ENCODE results near the gene FIZ1.

FIZ1 gene

DNA sequence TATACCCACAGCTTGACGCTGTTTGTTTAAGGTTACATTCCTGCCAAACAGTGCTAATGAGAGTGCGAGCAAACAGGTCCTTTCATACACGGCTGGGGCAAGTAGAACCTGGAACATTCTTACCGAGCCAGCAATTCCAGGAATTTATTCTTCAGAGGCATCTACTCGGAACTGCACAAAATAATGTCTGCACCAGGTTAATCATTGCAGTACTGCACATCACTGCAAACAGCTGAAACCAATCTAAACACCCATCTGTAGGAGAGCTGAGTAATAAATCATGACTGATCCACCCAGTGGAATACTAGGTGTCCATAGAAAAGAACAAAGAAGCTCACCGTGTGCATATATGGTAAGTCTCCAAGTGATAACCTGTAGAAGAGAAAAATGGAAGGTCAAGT lies 17.5 kb downstream of the FIZ1 start:
- TF ChIP-seq, protein P1, sequence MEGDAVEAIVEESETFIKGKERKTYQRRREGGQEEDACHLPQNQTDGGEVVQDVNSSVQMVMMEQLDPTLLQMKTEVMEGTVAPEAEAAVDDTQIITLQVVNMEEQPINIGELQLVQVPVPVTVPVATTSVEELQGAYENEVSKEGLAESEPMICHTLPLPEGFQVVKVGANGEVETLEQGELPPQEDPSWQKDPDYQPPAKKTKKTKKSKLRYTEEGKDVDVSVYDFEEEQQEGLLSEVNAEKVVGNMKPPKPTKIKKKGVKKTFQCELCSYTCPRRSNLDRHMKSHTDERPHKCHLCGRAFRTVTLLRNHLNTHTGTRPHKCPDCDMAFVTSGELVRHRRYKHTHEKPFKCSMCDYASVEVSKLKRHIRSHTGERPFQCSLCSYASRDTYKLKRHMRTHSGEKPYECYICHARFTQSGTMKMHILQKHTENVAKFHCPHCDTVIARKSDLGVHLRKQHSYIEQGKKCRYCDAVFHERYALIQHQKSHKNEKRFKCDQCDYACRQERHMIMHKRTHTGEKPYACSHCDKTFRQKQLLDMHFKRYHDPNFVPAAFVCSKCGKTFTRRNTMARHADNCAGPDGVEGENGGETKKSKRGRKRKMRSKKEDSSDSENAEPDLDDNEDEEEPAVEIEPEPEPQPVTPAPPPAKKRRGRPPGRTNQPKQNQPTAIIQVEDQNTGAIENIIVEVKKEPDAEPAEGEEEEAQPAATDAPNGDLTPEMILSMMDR (IDR thresholded peaks at IDR 0.05; ENCODE audit: control insufficient read depth, insufficient read depth, low read depth, low read length, missing control alignments): no peak
- no peak for DNase-seq (ENCODE audit: low read depth)
- no peak overlapping the region for H3K4me3 ChIP-seq (ENCODE audit: control insufficient read depth, low read depth, low read length)

DNA sequence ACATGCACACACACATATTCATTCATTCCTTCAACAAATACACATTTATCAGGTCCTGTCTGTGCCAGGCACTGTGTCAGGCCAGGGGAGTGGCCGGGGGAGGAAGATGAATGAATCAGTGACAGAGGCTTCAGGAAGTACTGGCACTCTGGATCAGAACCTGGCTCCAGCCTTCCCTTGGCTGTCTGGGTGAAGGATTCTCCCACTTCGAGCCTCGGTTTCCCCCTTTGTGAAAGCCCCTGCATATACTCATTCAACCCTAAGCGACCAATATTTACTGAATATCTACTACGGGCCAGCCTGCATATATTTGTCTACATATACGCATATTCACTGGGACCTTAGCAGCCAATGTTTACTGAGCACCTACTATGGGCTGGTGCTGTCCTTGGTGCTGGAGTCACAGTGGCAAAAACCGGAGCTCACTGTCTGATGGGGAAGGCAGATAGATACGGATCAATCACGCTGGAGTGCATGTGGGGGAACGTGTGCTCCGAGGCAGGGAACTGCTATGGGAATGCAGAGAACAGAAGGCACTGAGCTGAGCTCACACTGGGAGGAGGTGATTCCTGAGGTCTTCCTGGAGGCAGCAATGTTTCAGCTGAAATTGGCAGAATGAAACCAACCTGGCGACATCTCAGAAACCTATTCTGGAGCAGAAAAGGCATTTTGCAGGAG lies 18.0 kb downstream of the FIZ1 start:
- H3K4me3 ChIP-seq (ENCODE audit: control insufficient read depth, low read depth, low read length): peak overlapping the region; percentile 98
- no peak for DNase-seq (ENCODE audit: low read depth)
- TF ChIP-seq, protein P1 (IDR thresholded peaks at IDR 0.05; ENCODE audit: control insufficient read depth, insufficient read depth, low read depth, low read length, missing control alignments): no peak

DNA sequence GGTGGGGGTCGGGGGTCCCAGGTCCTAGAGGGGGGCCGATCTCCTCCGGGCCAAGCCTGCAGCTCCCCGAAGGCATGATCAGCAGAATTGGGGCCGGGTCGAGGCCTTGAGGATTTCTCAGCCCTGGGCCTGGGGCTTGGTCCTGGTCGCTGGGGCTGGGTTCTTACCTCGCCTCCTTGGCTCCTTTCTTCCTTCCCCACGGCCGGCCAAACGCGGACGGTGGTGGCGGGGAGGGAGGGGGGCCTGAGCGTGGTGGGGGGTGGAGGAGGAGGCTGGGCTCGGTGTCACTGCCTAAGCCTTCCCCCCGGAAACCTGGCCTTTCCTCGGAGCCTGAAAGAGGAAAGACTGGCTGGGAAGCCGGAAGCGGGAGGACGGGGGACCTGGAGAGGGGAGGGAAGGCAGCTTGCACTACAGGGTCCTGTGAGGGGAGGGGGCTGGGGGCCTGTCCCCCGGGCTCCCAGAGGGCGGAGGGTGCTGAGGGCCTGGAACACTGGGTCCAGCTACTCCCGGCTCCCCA lies 18.6 kb downstream of the FIZ1 start, which contains the start of gene ZNF579:
Gene ZNF579, minus strand, starts transcription at position 221 of the 517 bp plus-strand sequence. CDS start 1,209 bp downstream, outside the sequence.
- TF ChIP-seq, protein P1 (IDR thresholded peaks at IDR 0.05; ENCODE audit: control insufficient read depth, insufficient read depth, low read depth, low read length, missing control alignments): no peak

DNA sequence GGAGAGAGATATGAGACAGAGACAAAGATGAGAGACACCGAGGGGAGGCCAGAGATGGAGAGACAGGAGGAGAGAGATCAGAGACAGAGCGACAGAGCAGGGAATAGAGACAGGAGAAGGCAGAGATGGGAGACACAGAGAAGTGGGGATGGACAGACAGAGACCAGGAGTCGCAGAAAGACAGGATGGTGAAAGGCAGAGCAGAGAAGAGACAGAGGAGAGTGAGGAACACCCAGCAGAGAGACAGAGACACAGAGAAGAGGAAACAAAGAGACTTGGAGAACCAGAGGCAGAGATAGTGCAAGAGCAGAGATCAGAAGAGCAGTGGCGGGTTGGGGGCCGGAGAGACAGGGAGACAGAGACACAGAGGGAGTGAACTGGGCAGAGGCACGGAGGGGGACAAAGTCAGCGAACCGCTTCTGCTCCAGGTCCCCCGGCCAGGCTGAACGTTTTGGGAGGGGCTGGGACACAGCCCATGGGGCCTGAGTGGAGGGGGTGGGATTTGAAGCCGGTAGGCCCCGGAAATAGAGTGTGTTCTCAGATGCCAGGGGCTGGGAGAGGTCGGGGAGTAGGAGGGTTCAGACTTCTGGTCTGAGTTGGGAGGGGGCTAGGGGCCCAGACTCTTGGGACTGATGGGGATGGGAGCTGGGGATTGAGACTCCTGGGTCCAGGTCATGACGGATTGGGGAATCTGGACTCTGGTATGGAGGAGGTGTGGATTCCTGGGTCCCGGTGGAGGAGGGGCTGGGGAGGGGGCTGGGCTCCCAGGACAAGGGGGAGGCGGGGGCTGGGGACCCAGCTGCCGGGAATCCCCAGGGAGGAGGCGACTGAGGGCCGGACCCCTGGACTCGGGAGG lies 19.3 kb downstream of the FIZ1 start:
- peak overlapping the region; percentile 98 for H3K4me3 ChIP-seq (ENCODE audit: control insufficient read depth, low read depth, low read length)
- DNase-seq (ENCODE audit: low read depth): no peak
- TF ChIP-seq, protein P1 (IDR thresholded peaks at IDR 0.05; ENCODE audit: control insufficient read depth, insufficient read depth, low read depth, low read length, missing control alignments): no peak

More for the DNA sequence above, 18.6 kb downstream of the FIZ1 start, which contains the start of gene ZNF579:
- peak; percentile 59 for DNase-seq (ENCODE audit: low read depth)
- peak within 1 kb of the TSS; percentile 98 for H3K4me3 ChIP-seq (ENCODE audit: control insufficient read depth, low read depth, low read length)

DNA sequence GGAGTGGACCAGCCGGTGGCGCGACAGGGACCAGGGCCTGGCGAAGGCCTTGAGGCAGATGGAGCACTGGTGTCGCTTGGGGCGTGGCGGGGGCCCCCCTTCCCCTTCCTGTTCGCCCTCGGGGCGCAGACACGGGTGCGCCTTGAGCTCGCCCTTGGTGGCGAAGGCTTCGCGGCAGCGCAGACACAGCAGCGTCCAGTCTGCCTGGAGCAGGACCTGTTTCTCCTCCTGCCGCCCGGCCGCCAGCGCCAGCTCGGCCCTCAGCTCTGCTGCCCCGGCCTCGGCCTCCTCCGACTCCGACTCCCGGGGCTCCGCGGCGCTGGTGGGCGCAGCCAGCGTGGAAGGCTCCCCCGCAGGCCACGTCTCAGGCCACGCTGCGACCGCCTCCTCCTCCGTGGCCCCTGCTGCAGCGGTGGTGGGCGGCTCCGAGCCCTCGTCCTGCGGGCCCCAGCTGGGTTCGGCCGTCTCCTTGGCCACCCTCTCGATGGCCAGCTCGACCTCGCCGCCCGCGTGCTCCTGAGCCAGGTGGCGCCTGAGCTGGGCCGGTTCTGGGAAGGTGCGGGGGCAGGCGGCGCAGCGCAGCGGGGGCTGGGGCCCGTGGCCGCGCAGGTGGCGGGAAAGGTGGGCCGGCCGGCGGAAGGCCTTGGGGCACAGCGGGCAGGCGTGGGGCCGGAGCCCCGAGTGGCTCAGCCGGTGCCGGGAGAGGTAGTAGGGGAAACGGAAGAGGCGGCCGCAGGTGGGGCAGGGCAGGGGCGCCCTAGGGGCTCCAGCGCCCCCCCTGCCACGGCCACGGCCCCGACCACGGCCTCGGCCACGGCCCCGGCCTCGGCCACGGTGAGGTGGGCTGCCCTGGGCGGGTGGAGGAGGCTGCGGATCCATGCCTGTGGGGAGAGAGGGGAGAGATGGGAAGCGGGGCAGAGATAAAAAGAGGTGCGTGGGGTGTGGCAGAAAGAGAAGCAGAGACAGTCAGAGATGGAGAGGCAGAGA lies 20.3 kb downstream of the FIZ1 start:
- peak overlapping the region; percentile 98 for H3K4me3 ChIP-seq (ENCODE audit: control insufficient read depth, low read depth, low read length)
- TF ChIP-seq, protein P1 (IDR thresholded peaks at IDR 0.05; ENCODE audit: control insufficient read depth, insufficient read depth, low read depth, low read length, missing control alignments): no peak
- no peak for DNase-seq (ENCODE audit: low read depth)

Measured in AG09309 (cell line).